HG03460 (cell line): ENCODE results near the gene ACOT7.

Source experiments
- ATAC-seq: cut with Tn5 transposase; IDR thresholded peaks from one replicate; pipeline ENCODE4 v1.9.1; 2021; ENCODE audit not compliant: unreplicated experiment

Gene ACOT7

DNA sequence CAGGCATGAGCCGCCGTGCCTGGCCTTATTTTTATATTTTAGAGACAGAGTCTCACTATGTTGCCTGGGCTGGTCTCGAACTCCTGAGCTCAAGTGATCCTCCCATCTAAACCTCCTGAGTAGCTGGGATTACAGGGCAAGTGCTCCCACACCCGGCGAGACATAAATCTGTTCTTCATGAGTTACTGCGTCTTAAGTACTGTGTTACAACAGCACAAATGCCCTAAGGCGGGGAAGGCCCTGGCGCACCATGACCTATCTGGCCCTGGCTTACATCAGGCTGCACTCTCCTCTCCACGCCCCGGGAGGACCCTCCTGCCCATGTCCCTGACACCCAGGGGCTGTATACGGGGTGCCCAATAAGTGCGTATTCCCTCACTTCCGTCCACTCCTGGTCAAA, 136.9 kb downstream of the ACOT7 start:
- no peak for ATAC-seq

DNA sequence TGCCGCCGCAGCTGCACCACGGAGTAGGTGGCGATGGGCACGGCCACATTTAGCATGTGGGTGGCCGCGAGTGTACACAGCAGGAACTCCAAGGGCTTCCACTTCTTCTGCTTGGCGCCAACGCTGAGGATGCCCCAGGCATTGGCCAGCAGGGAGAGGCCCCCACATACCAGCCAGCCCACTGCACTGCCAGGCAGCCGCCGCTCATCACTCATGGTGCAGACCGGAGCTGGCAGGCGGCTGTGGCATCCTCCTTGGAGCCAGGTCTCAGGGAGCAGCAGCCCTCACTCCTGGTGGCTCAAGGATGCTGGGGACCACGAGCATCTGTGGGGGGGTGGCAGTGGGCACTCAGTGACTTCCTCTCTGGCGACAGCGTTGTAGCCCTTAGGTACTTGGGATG, 138.9 kb downstream of the ACOT7 start:
- no peak for ATAC-seq

DNA sequence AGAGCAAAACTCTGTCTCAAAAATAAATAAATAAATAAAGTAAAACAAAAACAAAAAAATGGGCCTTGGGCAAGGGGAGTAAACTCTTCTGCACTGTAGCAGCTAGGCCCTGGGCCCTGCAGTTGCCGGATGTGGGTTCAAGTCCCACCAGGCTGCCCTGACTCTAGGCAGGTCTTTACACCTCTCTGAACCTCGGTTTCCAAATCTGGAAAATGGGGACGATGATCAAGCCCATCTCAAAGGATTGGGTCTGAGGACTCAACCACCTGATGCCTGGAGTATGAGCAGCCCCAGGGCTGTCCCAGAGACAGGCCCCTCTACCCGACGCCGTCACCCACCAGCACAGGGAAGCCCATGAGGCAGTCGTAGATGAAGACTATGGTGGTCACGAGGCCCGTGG, 140.2 kb downstream of the ACOT7 start:
- no peak for ATAC-seq

DNA sequence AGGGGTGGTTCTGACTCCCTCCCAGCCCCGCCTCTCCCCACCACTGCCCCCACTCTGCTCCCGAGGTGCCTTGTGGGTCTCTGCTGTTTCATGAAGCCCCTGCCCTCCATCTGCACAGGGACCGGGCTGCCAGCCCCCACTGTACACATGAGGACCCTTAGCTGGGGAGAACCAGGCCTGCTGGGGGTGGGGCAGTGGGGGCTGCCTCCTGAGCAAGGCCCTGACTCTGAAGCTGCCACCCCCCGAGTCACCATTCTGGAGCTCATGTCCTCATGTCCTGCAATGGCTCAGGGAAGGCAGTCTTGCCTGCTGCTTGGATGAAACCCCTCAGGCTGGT, 141.2 kb downstream of the ACOT7 start:
- ATAC-seq: no peak

DNA sequence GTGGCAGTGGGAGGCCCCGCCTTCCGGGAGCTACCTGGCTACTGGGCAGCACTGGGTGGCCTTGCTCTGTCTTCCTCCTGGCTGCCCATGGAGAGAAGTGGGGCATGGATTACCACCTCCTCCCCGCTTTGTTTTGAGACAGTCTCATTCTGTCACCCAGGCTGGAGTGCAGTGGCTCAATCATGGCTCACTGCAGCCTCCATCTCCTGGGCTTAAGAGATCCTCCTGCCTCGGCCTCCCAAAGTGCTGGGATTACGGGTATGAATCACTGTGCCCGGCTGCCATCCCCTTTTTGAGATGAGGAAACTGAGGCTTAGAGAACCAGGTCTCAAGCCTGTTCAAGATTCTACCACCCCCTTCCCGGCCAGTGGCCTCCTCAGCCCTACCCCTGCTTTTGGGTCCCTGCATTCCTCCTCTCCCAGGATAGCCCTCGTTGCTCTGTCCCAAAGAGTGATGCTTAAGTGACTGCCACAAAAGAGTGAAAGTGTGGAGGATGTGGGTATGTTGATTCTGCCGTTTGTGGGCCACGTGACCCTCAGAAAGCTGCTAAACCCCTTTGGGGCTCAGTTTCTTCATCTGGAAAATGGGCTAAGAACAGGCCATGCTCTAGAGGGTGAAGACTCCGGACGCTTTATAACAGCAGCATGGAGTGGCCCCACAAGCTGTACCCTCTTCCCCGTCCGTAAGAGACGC, 141.7 kb downstream of the ACOT7 start:
- no peak for ATAC-seq

DNA sequence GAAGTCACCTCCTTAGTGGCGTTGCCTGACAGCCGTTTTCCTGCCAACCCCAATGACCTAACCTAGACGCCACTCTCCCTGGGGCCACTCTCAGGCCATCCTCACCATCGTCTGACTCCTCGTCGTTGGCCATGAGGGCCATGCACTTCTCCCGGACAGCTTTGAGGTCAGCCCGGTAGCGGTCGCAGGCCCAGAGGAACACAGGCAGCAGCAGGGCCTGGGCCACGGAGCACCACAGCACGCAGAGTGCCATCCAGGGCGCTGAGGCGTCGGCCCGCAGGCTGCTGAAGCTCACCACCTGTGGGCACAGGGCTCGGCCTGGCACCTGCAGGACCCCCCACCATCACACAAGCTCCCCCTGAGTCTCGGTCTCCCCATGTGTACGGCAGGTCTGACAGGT, 142.3 kb downstream of the ACOT7 start:
- no peak for ATAC-seq

DNA sequence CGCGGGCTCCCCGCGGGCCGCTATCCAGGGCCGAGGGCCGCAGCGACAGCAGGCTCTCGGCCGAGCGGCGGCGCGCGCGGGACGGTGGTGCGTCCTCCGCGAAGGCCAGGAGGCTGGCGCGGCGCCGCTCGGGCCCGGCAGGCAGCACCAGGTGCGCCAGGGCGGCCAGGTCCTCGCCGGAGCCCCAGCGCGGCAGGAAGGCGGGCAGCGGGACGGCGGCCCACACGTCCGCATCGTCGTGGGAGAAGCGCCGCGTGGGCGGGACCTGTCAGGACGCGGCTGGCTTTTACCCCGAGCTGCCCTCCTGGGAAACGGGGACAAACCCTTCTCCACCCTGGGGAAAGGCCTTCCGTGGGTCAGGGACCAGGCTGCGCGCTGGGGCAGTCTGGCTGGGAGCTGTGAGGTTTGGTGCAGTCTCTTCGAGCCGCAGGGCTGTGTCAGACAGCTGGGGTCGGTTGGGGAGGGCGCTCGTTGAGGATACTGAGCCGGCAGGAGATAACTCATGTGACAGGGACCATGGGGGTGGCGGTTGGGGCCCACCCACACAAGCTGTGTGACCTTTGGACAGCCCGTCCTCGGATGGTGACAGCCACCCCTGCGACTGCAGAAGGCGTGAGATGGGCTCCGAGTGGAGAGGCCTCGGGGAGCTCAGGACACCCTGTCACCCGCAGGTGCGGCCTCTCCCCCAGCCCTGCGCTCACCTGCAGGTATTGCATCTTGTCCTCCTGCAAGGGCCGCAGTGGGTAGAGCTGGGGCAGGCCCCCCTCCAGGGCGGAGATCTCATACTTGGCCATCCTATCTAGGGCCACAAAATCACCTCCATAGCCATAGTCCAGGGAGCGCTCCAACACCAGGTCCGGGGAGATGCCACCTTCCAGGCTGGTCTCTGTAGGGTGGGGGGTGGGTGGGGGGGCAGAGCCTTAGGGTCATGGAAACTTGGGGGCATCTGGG, 143.6 kb downstream of the ACOT7 start:
- ATAC-seq: no peak

DNA sequence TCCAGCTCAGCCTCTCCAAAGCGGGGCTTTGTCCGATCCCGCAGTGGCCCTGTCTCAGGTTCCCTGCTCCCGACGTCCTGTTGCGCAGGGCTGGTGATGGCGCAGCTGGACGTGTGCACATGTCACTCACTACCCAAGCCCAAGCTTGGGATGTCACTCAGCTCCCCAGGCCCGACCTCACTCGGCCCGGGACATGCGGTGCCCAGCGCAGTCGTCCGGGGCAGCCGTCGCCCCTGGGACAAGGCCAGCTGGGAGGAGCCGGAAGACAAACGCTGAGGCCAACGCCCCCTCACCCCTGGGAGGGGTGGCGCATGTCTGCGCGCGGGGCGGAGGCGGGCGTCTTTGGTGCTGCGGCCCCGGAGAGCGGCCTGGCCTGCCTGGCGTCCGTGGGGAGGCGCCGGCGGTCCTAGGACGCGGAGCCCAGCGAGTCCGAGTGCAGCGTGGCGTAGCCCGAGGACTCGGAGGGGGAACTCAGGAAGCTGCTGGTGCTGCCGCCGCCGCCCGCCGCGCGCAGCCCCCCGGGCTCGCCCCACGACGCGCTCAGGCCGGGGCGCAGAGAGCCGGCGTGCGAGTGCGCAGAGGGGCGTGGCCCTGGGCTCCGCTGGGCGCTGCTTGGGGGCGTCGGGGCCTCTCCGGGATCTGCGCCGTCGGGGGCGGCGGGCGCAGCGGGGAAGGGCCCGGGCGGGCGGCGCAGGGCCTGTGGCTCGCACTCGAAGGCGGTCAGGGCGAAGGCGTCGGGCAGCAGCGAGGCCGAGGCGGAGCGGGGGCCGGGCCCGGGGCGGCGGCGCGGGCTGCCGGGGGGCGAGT, 144.4 kb downstream of the ACOT7 start:
- ATAC-seq: no peak

DNA sequence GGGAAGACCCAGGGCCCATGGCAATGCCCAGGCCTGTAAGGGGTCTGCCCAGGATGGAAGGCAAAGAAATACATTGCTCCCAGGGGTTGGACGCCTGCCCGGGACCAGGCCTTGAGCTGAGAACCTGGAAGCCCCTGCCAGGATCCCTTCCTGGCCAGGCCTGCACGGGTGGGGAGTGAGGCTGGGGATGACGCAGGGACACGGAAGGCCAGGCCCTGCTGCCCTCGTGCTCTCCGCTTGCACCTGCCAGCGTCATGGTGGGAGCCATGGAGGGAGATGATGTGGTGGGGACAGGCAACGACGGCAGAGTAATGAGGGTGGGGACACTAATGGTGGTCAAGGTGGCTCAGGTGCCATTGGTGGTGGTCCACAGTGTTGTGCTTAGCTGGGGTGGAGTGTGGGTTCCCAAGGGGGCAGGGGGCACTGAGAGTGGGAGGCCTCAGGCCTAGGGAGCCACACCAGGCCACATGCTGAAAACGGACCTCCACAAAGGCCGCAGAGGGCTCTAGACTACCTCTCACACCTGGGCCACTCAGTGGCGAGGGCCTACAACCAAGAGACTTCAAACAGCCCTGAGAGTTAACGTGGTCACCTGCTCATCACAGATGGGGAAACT, 145.3 kb downstream of the ACOT7 start:
- ATAC-seq: no peak

DNA sequence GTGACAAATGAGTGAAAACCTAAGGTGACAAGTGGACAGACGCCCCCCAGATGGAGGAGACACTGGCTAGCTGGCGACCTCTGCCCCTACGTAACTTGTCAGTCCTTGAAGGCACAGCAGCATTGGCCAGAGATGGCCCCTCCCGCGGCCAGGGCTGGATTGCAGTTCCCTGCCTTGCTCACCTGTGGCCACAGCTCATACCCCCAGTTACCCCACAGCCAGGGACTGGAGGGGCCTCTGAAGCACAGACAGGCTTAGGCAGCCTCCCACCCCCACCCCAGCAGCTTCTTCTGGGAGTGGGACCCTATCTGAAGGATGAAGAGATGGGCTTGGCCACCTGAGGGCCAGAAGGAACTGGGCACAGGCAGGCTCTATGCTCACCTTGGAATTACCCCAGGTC, 145.9 kb downstream of the ACOT7 start:
- no peak for ATAC-seq

DNA sequence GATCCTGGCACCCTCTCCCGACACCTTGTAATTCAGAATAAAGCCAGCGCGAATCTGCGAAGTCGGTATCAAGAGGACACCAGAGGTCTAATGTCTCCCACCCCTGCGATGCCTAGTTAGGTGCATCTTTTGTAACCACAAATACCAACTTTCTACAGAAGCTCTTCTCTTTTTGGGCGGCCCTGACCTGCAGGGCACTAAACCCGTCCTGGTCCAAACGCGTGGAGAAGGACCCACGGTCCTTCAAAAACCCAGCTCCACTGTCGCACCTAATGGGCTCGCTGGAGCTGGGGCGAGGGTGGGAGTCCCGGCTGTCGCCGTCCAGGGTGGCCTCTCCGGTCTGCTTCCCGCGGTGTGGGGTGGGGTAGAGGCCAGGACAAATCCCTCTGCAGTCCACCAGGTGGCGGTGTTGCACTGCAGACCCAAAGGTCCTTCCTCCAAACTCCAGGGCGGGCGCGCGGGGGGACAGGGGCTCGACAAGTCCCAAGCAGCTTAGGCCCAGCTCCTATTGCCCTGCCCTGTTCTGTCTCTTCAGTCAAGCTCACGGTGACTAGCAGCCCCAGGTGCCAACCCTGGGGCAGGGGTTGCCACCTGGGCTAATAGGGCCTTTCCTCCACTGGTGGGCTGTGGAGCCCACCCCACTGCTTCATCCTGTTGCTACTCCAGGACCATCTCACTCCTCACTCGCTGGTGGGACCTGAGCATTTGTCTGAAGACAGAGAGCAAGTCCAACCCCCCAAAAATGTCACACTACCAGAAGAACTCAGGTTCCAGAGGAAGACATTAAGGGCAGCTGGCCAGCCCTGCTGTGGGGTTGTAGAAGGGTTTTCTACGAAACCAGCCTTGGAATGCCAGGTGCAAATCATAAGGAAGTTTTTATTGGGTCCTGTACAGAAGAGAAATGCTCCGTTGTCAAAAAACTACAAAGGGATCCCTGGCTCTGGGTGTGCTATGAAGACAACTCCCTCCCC, 146.8 kb downstream of the ACOT7 start:
- no peak for ATAC-seq

DNA sequence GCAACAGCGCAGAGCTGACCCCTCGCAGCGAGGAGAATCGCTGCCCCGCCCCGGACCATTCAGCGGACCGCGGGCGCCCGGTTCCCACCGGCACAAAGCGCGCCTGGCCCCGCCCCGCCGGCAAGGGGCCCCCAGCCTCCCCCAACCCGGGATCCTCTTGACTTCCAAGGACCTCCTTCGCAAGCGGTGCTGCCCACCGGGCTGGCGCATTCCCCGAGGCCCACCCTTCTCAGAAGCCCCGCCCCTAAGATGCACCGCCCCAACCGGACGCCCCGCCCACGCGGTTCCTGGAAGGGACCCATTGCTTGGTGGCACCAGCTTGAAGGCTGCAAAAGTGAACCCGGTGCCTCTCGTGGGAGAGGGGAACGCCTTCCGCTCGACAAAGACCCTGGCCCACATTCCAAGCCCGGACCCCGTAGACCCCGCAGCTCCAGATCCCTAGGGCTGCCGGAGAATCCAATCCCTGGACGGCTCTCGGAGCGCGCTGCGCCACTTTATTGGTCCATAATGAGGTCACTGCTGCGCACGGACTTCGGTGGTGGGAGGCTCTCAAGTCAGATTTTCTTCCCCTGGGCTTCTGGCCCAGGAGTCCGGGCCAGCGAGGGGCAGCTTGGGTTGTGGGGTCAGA, 147.6 kb downstream of the ACOT7 start:
- ATAC-seq: no peak

DNA sequence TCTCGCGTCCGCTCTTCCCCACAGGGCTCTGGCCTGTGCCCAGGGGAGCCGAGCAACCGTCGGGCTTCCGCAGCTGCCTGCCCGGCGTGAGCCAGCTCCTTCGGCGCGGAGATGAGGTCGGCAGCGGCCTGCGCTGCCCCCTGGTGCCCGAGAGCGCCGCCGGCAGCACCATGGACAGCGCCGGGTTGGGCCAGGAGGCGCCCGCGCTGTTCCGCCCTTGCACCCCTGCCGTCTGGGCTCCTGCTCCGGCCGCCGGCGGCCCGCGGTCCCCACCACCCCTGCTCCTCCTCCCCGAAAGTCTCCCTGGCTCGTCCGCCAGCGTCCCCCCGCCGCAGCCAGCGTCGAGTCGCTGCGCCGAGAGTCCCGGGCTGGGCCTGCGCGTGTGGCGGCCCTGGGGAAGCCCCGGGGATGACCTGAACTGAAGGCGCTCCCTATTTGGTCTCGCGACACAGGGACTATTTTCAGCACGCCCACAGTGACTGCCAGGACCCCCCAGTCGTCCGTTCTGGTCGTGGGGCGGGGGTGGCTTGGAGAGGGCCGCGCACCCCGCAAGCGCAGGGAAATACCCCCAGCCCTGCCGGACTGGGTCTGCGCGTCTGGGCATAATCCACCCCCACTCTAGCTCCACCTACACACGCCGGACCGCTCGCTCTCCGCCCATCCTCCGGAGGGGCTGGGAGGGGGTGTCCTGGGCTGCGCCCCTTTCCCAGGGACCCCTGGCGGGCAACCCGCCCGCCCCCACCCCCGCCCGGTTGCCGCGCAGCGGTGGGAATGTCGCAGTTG, 148.3 kb downstream of the ACOT7 start:
- peak; percentile 65 for ATAC-seq

DNA sequence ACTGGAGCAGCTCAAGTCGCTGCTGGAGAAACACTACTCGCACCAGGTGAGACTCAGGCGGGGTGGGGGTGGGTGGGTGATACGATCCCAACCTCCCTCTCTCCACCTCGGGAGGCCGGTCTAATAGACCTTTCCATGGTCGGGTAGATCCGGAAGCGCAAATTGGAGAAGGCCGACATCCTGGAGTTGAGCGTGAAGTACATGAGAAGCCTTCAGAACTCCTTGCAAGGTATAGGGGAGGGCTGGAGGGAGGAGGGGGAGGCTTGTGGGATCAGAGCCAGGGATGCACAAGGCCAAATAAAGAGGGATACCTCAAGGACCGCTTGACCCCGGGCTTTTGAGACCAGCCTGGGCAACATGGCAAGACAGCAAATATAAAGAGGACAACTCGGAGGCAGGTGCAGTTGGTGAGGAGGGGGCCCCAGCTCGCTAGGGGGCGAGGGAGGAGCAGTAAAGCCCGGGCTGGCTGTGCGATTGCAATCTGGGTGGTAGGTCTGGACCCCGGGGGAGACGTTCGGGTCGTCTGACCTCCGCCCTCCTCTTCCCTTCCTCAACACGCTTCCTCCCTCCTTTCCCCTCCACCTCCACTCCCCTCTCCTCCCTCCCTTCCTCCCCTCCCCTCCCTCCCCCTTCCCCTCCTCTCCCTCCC, 149.0 kb downstream of the ACOT7 start:
- ATAC-seq: no peak

DNA sequence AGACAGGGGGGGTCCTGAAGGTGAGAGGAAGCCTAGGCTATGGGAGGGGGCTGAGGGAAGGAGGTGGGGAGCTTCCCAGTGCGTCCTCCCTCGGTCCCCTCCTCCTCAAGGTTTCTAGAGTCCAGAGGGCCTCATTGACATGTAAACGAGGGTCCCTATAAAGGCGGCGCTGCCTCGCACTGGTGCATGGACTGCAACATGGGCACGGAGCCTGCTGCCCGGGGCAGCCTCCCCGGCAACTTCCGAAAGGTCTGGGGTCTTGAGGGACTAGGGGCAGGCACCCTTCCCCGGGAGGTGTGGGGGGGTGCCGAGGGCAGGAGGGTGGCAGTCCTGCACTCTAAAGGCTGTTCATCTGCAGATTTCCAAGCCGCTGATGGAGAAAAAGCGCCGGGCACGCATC, 149.6 kb downstream of the ACOT7 start, which contains the start of gene HES3:
Gene HES3 (plus strand): TSS at position 187 of the 400 bp plus-strand sequence. CDS start 187 bp downstream, at position 374.
- no peak for ATAC-seq

DNA sequence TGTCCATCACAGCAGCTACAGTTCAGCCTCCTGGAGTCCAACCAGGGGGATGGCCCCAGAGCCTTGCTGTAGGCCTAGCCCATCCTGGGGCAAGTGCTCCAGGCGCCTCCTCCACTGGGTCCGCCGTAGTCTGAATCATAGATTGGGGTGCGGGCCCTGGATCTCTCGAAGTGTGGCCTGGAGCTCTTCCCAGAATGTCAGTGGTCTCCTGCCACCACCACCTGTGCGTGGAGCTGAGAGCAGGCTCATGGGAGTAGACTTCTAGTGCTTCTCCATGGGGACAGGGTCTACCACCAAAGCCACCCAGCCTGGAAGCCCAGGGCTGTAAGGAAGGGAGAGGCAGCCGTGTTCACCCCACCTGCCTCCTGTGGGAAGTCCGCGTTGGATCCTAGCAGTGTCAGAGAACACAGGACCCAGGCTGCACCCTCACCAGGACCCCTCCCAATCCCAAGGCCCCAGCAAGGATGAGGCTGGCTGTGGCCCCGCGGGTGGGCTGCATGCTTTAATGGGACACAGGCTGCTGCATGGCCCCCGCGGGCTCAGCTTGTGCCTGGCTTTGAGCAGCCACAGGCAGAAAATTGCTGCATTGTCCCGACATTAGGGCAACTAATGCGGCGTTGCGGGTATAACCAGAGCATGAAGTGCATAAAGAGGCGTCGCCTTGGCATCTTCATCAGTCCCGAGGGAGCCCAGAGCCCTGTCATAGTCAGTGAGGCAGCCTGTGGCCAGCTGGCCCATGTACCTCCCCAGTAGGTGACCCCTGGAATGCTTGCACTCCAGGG, 150.3 kb downstream of the ACOT7 start:
- ATAC-seq: no peak
